Gastrocnemius medialis (tissue), 4 donors: Measurements from ENCODE around the gene SCGB1C2. TPM values are rescaled to one million over a fixed set of nuclear protein-coding genes. Genes with fewer than 3 reads are reported as not detected.

ENCODE experiments used
- ATAC-seq, 2 donors: fragments of 150-250 bp; one replicate each; pipeline ENCODE4 v1.9.1; 2016
- DNase-seq, 2 donors: peaks; one replicate each; pipeline ENCODE4 v3.0.0-alpha.2; 2019
- H3K27ac ChIP-seq, 4 donors: fragments of 200-600 bp; sonication (generic); 1 replicate in 1 of 4; 2 replicates in 3 of 4; pipeline ENCODE4 v1.5.1; 2016 to 2018; ENCODE audit warnings: mild to moderate bottlenecking in 2 of 4, moderate library complexity in 1 of 4
- H3K27me3 ChIP-seq, 3 donors: fragments of 200-600 bp; sonication (generic) in 2 of 3; 1 replicate in 1 of 3; 2 replicates in 2 of 3; pipeline versions ENCODE4 v1.5.1 to v1.6.0; 2016 to 2019; ENCODE audit warnings: mild to moderate bottlenecking in 1 of 3, moderate library complexity in 1 of 3
- H3K36me3 ChIP-seq, 2 donors: fragments of 200-600 bp; sonication (generic) in 1 of 2; one replicate each; pipeline ENCODE4 v1.5.1; 2017 to 2018
- H3K4me1 ChIP-seq, 2 donors: fragments of 200-600 bp; sonication (generic) in 1 of 2; one replicate each; pipeline ENCODE4 v1.5.1; 2016 to 2017; ENCODE audit warnings: mild to moderate bottlenecking in 2 of 2
- H3K4me3 ChIP-seq, 4 donors: fragments of 200-600 bp; sonication (generic) in 3 of 4; 1 replicate in 1 of 4; 2 replicates in 3 of 4; pipeline ENCODE4 v1.5.1; 2016 to 2019; ENCODE audit warnings: mild to moderate bottlenecking in 2 of 4
- H3K9me3 ChIP-seq, 3 donors: fragments of 200-600 bp; sonication (generic) in 2 of 3; 1 replicate in 1 of 3; 2 replicates in 2 of 3; pipeline ENCODE4 v1.5.1; 2016 to 2019
- POLR2A ChIP-seq, 2 donors: fragments of 450-650 bp; IDR thresholded peaks; one replicate each; pipeline ENCODE4 v1.6.1; 2017; ENCODE audit warnings: antibody characterized with exemption in 2 of 2, mild to moderate bottlenecking in 2 of 2, moderate library complexity in 2 of 2
- in situ Hi-C, 4 donors: fragments of 200-750 bp; cut with MboI; loops; one replicate each; pipeline versions ENCODE4 v1.15.0 to v1.8.0; 2017; ENCODE audit warnings: low sequenced_read_pairs in 4 of 4
- intact Hi-C: fragments of 100-400 bp; cut with DNase I; formaldehyde crosslinking; loops from one replicate; pipeline ENCODE4 v1.15.1; 2023; ENCODE audit warnings: low total_unique reads
- total RNA-seq, 4 donors: library from RNA; depleted of rRNA; stranded (reverse); fragments of >200 nt; gene quantifications; one replicate each; pipeline versions ENCODE4 v1.1.0 to v1.2.3, GENCODE V29; 2016
- TF ChIP-seq, protein P1 (sequence below), 5 experiments: fragments of 450-650 bp in 3 of 5; fragments of 200-600 bp in 2 of 5; sonication (generic) in 2 of 5; IDR thresholded peaks in 4 of 5; conservative IDR thresholded peaks in 1 of 5; 1 replicate in 4 of 5; 2 replicates in 1 of 5; pipeline ENCODE4 v1.5.1; 2016 to 2019; ENCODE audit warnings: antibody characterized with exemption in 5 of 5, mild to moderate bottlenecking in 3 of 5, moderate library complexity in 3 of 5

Gene SCGB1C2
- total RNA-seq, 4 donors from 2014 or later: not detected

DNA sequence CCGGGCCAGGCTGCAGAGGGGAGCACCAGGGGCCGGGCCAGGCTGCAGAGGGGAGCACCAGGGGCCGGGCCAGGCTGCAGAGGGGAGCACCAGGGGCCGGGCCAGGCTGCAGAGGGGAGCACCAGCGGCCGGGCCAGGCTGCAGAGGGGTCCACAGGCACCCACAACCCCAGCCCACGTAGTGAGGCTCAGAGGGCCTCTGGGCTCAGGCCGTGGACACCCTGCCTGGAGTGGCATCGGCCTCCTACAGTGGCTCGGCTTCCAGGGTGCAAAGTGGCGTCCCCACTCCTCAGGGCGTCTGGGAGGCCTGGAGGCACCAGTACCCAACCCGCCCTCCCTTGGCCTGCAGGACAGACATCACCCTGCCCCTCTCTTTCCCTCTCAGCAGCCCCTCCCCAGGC lies 34.5 kb downstream of the SCGB1C2 start:
- Histone ChIP-seq H3K4me1 (no peaks in the 10 kb centered on the region), H3K9me3 (no peaks in the 10 kb centered on the region), H3K27ac (no peak overlapping the region), H3K27me3 (no peaks in the 10 kb centered on the region), H3K36me3 (no peaks in the 10 kb centered on the region), H3K4me3 (no peak overlapping the region)
- no peak for TF ChIP-seq POLR2A (IDR thresholded peaks at IDR 0.05)
- TF ChIP-seq, protein P1, sequence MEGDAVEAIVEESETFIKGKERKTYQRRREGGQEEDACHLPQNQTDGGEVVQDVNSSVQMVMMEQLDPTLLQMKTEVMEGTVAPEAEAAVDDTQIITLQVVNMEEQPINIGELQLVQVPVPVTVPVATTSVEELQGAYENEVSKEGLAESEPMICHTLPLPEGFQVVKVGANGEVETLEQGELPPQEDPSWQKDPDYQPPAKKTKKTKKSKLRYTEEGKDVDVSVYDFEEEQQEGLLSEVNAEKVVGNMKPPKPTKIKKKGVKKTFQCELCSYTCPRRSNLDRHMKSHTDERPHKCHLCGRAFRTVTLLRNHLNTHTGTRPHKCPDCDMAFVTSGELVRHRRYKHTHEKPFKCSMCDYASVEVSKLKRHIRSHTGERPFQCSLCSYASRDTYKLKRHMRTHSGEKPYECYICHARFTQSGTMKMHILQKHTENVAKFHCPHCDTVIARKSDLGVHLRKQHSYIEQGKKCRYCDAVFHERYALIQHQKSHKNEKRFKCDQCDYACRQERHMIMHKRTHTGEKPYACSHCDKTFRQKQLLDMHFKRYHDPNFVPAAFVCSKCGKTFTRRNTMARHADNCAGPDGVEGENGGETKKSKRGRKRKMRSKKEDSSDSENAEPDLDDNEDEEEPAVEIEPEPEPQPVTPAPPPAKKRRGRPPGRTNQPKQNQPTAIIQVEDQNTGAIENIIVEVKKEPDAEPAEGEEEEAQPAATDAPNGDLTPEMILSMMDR (IDR thresholded peaks at IDR 0.05 in 4 of 5, conservative IDR thresholded peaks at IDR 0.05 in 1 of 5): no peak
- intact Hi-C loops: no loop called here
- ATAC-seq (no peak), DNase-seq (no peak)
- in situ Hi-C loops: no loop called here

DNA sequence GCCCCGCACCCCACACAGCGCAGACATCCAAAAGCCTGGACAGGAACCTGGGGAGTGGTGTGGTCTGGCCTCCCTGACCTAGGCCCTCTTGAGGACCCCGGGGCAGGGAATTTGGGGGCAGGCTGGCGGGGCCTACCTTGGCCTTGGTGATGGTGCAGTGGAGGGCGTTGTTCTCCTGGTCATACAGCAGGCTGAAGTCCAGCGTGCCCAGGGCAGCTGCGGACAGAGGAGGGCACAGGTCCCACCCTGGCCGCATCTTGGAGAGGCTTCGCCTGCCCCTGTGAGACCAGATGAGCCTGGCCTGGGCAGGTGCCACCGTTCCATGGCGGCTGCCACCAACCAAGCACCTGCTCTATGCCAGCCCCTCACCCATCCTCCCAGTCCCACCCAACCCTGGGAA lies 35.0 kb downstream of the SCGB1C2 start:
- H3K27me3 ChIP-seq: no peaks in the 10 kb centered on the region

DNA sequence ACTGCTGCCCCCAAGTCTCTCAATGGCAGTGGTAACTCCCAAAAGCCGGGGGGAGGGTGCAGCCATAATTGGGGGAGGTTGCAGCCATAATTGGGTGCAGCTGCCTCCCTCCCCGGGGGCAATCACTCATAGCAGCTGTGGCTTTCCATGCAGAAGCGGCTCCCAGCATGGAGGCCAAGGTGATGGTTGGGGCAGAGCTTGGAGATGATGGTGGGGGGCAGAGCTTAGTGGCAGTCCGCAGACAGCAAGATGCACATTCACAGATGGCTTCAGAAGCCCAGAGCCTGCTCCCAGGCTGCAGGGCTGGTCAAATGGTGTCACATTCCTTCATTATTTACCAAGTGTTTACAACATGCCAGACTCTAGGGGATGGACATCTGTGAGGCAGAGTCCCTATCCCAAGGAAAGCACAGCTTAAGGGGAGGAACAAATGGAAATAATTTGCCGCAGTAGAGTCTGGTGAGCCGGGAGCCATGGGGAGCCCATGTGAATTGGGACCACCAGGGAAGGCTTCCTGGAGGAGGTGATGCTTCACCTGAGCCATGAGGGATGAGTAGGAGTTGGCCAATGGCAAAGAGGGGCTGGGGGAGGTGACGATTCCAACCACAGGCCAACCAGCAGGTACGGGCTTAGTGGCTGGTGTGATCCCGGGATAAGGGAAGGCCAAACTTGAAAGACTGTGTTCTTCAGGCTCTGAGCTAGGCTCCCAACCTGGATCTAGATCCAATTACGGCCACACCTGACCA lies 36.0 kb downstream of the SCGB1C2 start:
- Histone ChIP-seq H3K36me3 (no peaks in the 10 kb centered on the region), H3K27ac (no peak overlapping the region), H3K9me3 (no peaks in the 10 kb centered on the region), H3K4me3 (no peak overlapping the region), H3K4me1 (no peaks in the 10 kb centered on the region), H3K27me3 (no peaks in the 10 kb centered on the region)
- no peak for ATAC-seq
- TF ChIP-seq, protein P1 (IDR thresholded peaks at IDR 0.05 in 4 of 5, conservative IDR thresholded peaks at IDR 0.05 in 1 of 5): no peak
- TF ChIP-seq POLR2A (IDR thresholded peaks at IDR 0.05): no peak
- intact Hi-C loops (no loop called here), in situ Hi-C loops (no loop called here)
- no peak for DNase-seq

More for the DNA sequence above, 35.0 kb downstream of the SCGB1C2 start:
- Histone ChIP-seq H3K9me3 (no peaks in the 10 kb centered on the region), H3K27ac (no peak overlapping the region), H3K4me1 (no peaks in the 10 kb centered on the region), H3K36me3 (no peaks in the 10 kb centered on the region), H3K4me3 (no peak overlapping the region)
- in situ Hi-C loops (no loop called here), intact Hi-C loops (no loop called here)
- no peak for TF ChIP-seq POLR2A (IDR thresholded peaks at IDR 0.05)
- TF ChIP-seq, protein P1 (IDR thresholded peaks at IDR 0.05 in 4 of 5, conservative IDR thresholded peaks at IDR 0.05 in 1 of 5): no peak
- DNase-seq: no peak
- ATAC-seq: no peak

DNA sequence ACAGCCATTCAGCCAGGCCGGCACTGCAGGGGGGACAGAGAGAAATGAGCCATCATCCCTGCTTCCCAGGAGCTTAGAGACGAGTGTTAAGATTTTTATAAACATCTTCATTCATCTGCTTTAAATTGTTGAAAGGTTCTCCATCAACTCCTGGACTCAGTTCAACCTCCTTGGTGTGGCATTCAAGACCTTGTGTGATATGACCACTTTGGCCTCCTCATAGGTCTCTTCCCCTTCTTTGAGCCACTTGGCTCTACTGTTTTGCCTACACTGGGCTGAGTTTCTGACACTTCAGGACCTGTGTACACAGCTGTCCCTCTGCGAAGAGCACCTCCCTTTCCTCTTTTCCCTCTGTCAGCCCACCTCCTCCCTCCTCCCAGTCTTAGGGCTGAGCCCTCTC lies 39.8 kb downstream of the SCGB1C2 start:
- Histone ChIP-seq H3K4me1 (no peaks in the 10 kb centered on the region), H3K9me3 (no peaks in the 10 kb centered on the region), H3K4me3 (no peak overlapping the region), H3K27ac (no peak overlapping the region), H3K36me3 (no peaks in the 10 kb centered on the region), H3K27me3 (peaks cover 9 to 18% (median 12%) of the 10 kb centered on the region in 3 donors)
- DNase-seq (no peak), ATAC-seq (no peak)
- in situ Hi-C loops (no loop called here), intact Hi-C loops (no loop called here)
- no peak for TF ChIP-seq POLR2A (IDR thresholded peaks at IDR 0.05)
- TF ChIP-seq, protein P1 (IDR thresholded peaks at IDR 0.05 in 4 of 5, conservative IDR thresholded peaks at IDR 0.05 in 1 of 5): no peak
